ENCODE results near the gene HMHB1.

HMHB1 gene

GRCh38 chr5:143793249-143793648 lies 18.7 kb upstream of the HMHB1 start:
- no peak for DNase-seq
- Histone ChIP-seq H3K36me3 (replicated peaks) (no peaks in the 10 kb centered on the region), H3K27ac (no peak overlapping the region), H3K27me3 (replicated peaks) (no peaks in the 10 kb centered on the region), H3K4me3 (ENCODE audit: low read depth, low read length) (no peak overlapping the region)
- TF ChIP-seq, protein P1, sequence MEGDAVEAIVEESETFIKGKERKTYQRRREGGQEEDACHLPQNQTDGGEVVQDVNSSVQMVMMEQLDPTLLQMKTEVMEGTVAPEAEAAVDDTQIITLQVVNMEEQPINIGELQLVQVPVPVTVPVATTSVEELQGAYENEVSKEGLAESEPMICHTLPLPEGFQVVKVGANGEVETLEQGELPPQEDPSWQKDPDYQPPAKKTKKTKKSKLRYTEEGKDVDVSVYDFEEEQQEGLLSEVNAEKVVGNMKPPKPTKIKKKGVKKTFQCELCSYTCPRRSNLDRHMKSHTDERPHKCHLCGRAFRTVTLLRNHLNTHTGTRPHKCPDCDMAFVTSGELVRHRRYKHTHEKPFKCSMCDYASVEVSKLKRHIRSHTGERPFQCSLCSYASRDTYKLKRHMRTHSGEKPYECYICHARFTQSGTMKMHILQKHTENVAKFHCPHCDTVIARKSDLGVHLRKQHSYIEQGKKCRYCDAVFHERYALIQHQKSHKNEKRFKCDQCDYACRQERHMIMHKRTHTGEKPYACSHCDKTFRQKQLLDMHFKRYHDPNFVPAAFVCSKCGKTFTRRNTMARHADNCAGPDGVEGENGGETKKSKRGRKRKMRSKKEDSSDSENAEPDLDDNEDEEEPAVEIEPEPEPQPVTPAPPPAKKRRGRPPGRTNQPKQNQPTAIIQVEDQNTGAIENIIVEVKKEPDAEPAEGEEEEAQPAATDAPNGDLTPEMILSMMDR (IDR thresholded peaks at IDR 0.05; ENCODE audit: low read depth, low read length, missing control alignments), result no peak
- in situ Hi-C loops (cut with HindIII; ENCODE audit: low pct_ligation_motif_present, low sequenced_read_pairs), result no loop called here

DNA sequence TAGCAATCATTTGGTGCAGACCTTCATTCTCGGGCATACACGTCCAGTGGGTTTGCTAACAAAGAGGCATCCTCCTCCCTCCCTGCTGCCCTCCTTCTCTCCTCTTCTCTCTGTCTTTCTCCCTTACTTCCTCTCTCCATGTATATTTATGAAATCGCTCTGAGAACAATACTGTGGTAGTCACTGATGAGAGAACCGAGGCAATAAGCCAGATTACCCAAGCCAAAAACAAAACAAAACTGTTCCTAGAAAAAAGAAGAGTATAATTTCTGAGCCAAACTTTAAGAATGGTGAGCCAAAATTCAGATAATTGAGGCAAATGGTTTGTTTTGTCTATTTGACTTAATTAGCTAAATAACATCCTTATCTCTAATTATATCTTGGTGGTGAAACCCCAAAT lies 15.8 kb upstream of the HMHB1 start:
- Histone ChIP-seq H3K27me3 (replicated peaks) (no peaks in the 10 kb centered on the region), H3K36me3 (replicated peaks) (no peaks in the 10 kb centered on the region), H3K4me3 (ENCODE audit: low read depth, low read length) (no peak overlapping the region), H3K27ac (no peak overlapping the region)
- in situ Hi-C loops (cut with HindIII; ENCODE audit: low pct_ligation_motif_present, low sequenced_read_pairs), result no loop called here
- TF ChIP-seq, protein P1 (IDR thresholded peaks at IDR 0.05; ENCODE audit: low read depth, low read length, missing control alignments), result no peak
- no peak for DNase-seq

DNA sequence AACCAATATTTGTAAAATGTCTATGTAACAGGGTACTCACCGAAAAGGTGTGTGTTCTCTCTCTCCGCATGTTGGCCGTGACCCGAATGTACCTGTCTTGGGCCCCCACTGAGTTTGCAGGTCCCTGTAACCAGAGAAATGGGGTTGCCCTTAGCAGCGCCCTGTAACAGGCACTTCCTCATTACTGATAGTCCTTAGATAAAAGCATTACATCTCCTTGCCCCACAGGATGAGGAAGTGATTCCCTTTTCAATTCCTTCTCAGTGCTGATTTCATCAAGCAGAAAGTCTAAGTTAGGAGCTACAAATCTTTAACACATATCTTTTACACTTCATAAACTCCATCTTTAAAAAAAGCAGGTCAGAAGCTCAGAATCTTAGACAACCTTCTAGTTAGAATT lies 15.2 kb upstream of the HMHB1 start:
- no peak for DNase-seq
- no peak overlapping the region for H3K27ac ChIP-seq
- in situ Hi-C loops (cut with HindIII; ENCODE audit: low pct_ligation_motif_present, low sequenced_read_pairs), result no loop called here

GRCh38 chr5:143800715-143801114 lies 11.2 kb upstream of the HMHB1 start:
- Histone ChIP-seq H3K4me3 (ENCODE audit: low read depth, low read length) (no peak overlapping the region), H3K27me3 (replicated peaks) (no peaks in the 10 kb centered on the region), H3K36me3 (replicated peaks) (no peaks in the 10 kb centered on the region), H3K27ac (no peak overlapping the region)
- DNase-seq, result no peak
- in situ Hi-C loops (cut with HindIII; ENCODE audit: low pct_ligation_motif_present, low sequenced_read_pairs), result no loop called here
- TF ChIP-seq, protein P1 (IDR thresholded peaks at IDR 0.05; ENCODE audit: low read depth, low read length, missing control alignments), result no peak

More for the DNA sequence above, 15.2 kb upstream of the HMHB1 start:
- TF ChIP-seq, protein P1 (IDR thresholded peaks at IDR 0.05; ENCODE audit: low read depth, low read length, missing control alignments), result no peak
- H3K4me3 ChIP-seq (ENCODE audit: low read depth, low read length), result no peak overlapping the region
- no peaks in the 10 kb centered on the region for H3K36me3 ChIP-seq (replicated peaks)
- H3K27me3 ChIP-seq (replicated peaks), result no peaks in the 10 kb centered on the region

DNA sequence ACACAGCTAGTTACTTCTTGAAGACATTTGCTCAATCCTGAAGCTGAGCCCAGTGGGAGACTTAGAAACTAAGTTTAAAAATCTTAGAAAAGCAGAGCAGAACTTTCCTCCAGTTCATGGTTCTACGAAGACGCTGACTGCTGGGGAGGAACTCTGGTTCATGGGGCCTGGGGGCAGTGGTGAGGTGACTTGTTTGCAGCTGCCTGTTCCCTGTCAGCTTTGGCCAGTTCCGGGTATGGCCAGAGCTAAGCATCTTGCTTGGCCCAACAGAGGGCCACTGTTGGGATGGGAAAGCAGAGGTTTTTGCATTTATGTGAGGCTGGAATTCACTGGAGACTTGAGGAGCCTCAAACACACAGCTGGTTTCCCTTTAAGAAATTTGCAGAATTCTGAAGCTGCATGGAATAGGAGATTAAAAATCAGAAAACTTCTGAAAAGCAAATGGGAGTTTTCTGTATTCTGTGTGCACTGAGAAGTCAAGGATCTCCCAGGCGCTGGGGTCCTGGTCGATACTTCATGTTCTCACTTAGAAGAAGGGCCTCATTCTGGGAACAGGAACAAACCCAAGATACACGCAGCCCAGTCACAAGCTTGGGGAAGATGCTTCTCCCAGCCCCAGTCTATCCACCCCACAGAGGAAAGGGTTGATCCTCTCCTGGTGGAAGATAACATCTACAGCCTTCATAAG lies 10.6 kb upstream of the HMHB1 start:
- in situ Hi-C loops (cut with HindIII; ENCODE audit: low pct_ligation_motif_present, low sequenced_read_pairs), result no loop called here

More for the DNA sequence above, 10.6 kb upstream of the HMHB1 start:
- DNase-seq, result no peak
- H3K27me3 ChIP-seq (replicated peaks), result no peaks in the 10 kb centered on the region
- no peak overlapping the region for H3K27ac ChIP-seq
- TF ChIP-seq, protein P1 (IDR thresholded peaks at IDR 0.05; ENCODE audit: low read depth, low read length, missing control alignments), result no peak
- no peak overlapping the region for H3K4me3 ChIP-seq (ENCODE audit: low read depth, low read length)
- H3K36me3 ChIP-seq (replicated peaks), result no peaks in the 10 kb centered on the region
